Measurements from ENCODE around the gene BSN.

The BSN gene

GRCh38 chr3:49699281-49699979, 145.2 kb downstream of the BSN start:
- no peak for DNase-seq (ENCODE audit: low read depth)

- no peak for DNase-seq (ENCODE audit: low read depth)
These were observed 145.7 kb downstream of the BSN start for GRCh38 chr3:49700014-49700413.

- DNase-seq (ENCODE audit: low read depth): no peak
These were observed 146.3 kb downstream of the BSN start for GRCh38 chr3:49700453-49701128.

- no peak for DNase-seq (ENCODE audit: low read depth)
These were observed 147.3 kb downstream of the BSN start for GRCh38 chr3:49701388-49702077.

- no peak for DNase-seq (ENCODE audit: low read depth)
These were observed 148.4 kb downstream of the BSN start for GRCh38 chr3:49702672-49703071.

GRCh38 chr3:49703443-49703927, 149.2 kb downstream of the BSN start:
- peak; percentile 47 for DNase-seq (ENCODE audit: low read depth)

GRCh38 chr3:49703956-49704355, 149.7 kb downstream of the BSN start:
- DNase-seq (ENCODE audit: low read depth): no peak

GRCh38 chr3:49704629-49705028, 150.4 kb downstream of the BSN start:
- no peak for DNase-seq (ENCODE audit: low read depth)

GRCh38 chr3:49705390-49705960, 151.2 kb downstream of the BSN start:
- no peak for DNase-seq (ENCODE audit: low read depth)

GRCh38 chr3:49706456-49707112, 152.3 kb downstream of the BSN start:
- DNase-seq (ENCODE audit: low read depth): no peak

GRCh38 chr3:49707113-49707480, 152.8 kb downstream of the BSN start:
- no peak for DNase-seq (ENCODE audit: low read depth)

- no peak for DNase-seq (ENCODE audit: low read depth)
These were observed 155.6 kb downstream of the BSN start for GRCh38 chr3:49709852-49710251.

- no peak for DNase-seq (ENCODE audit: low read depth)
These were observed 157.2 kb downstream of the BSN start for GRCh38 chr3:49711489-49711888.

GRCh38 chr3:49712166-49712565, 157.9 kb downstream of the BSN start:
- DNase-seq (ENCODE audit: low read depth): no peak

GRCh38 chr3:49712631-49713317, 158.5 kb downstream of the BSN start:
- DNase-seq (ENCODE audit: low read depth): no peak

GRCh38 chr3:49713336-49714105, 159.2 kb downstream of the BSN start:
- DNase-seq (ENCODE audit: low read depth): no peak

- no peak for DNase-seq (ENCODE audit: low read depth)
These were observed 160.7 kb downstream of the BSN start for GRCh38 chr3:49714728-49715550.

- no peak for DNase-seq (ENCODE audit: low read depth)
These were observed 161.4 kb downstream of the BSN start for GRCh38 chr3:49715611-49716121.

- no peak for DNase-seq (ENCODE audit: low read depth)
These were observed 161.9 kb downstream of the BSN start for GRCh38 chr3:49716169-49716568.

Data from activated gamma-delta T cell treated with anti-CD3 and anti-CD28 coated beads, Interleukin-2, amount 50 U/mL, for 16 hours (primary cell).